ENCODE data around the gene PSMC2.

DNA sequence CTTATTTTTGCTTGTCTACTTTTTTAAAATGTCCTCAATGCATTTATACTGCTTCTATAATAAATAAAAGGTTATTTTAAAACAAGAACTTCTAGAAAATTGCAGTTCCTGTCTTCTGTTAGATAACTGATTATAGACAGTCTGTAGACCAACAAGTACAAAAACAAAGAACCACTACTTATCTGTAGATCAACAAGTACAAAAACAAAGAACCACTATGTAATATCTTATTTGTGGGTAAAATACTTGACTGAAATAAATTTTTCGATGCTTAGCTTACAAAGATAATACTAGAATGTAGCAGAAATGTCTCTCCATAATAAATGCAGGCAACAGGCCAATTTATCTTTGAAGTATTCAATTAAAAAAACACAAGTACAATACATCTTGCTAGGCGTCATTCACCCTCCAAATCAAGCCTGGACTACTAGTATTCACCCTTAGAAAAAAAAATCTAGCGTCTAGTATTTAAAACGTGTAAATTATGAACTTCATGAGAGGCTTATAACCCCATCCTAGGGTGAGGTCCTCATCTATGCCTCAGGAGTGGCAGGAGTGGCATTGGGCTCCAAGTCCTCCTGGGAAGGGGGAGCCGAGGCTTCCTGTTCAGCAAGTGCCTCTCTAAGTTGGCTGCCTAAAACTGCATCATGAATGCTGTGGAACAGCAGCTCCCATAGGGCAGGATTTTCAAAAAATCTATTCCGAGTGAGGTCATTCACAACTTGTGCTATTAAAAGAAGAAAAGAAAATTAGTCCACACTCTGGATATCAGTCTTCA is 26.6 kb downstream of the PSMC2 start:
- TF ChIP-seq POLR2A (IDR thresholded peaks at IDR 0.05; ENCODE audit: low read depth, low read length), result no peak
- TF ChIP-seq POLR2AphosphoS5 (IDR thresholded peaks at IDR 0.05; ENCODE audit: low read depth, low read length), result no peak
- no peak for TF ChIP-seq POU2F2 (IDR thresholded peaks at IDR 0.05; ENCODE audit: low read depth, low read length)
- TF ChIP-seq TAF1 (IDR thresholded peaks at IDR 0.05; ENCODE audit: low read depth, low read length), result no peak
- TF ChIP-seq SPI1 (IDR thresholded peaks at IDR 0.05; ENCODE audit: low read depth, low read length), result no peak

Measured in GM12891 (cell line).